ENCODE results near the gene GALM. TPM values are rescaled to one million over a fixed set of nuclear protein-coding genes. Genes with fewer than 3 reads are reported as not detected.

The GALM gene
- total RNA-seq, 1 experiment from 2014 or later: 10.0 TPM

GRCh38 chr2:38666556-38666910 lies 619 bp downstream of the GALM start:
- H2AFZ ChIP-seq (ENCODE audit: low read length): no peak overlapping the region
- H3K36me3 Mint-ChIP-seq (ENCODE audit: insufficient read depth in 1 of 3, low read depth in 3 of 3): no peaks in the 10 kb centered on the region

More at GRCh38 chr2:38666556-38666910, 619 bp downstream of the GALM start:
- no peaks in the 10 kb centered on the region for H4K20me1 ChIP-seq (ENCODE audit: control insufficient read depth, insufficient read depth, insufficient read length)
- no peak overlapping the region for H4K91ac ChIP-seq (ENCODE audit: insufficient read length, low read depth, low read length)
- no peaks in the 10 kb centered on the region for H3K27me3 ChIP-seq (ENCODE audit: insufficient read depth, low read length)
- no peak overlapping the region for H2BK5ac ChIP-seq (ENCODE audit: insufficient read length, low read length)
- no peak overlapping the region for H3K4ac ChIP-seq (ENCODE audit: low read depth, low read length)
- H2BK120ac ChIP-seq (ENCODE audit: low read depth, low read length, poor library complexity, severe bottlenecking): no peak overlapping the region
- no peaks in the 10 kb centered on the region for H3K79me1 ChIP-seq (ENCODE audit: insufficient read depth, low read depth, low read length, poor library complexity, severe bottlenecking)
- peaks cover 9% of the 10 kb centered on the region for H3K23me2 ChIP-seq (ENCODE audit: insufficient read length, low read depth, low read length, poor library complexity, severe bottlenecking)
- Mint-ChIP-seq H3K27ac (no peak overlapping the region), H3K4me3 (peak overlapping the region; percentile 88 to 93), H3K9me3 (no peaks in the 10 kb centered on the region), H3K27me3 (ENCODE audit: low read depth) (no peaks in the 10 kb centered on the region), H3K4me1 (peaks cover 24 to 26% of the 10 kb centered on the region in 2 experiments)
- no peak overlapping the region for H3K27ac ChIP-seq (ENCODE audit: insufficient read length, low read depth, low read length)
- no peak overlapping the region for H4K8ac ChIP-seq (replicated peaks; ENCODE audit: insufficient read length, low read depth, low read length)
- no peak overlapping the region for H2BK20ac ChIP-seq (ENCODE audit: low read depth, low read length, poor library complexity, severe bottlenecking)
- H3T11ph ChIP-seq (ENCODE audit: low read length): no peak overlapping the region
- H3K4me2 ChIP-seq (ENCODE audit: insufficient read depth, insufficient read length, low read length): peak overlapping the region; percentile 86
- H2BK15ac ChIP-seq (ENCODE audit: low read depth, low read length): no peak overlapping the region
- DNase-seq: no peak
- no peak overlapping the region for H3K56ac ChIP-seq (ENCODE audit: insufficient read length, low read depth, low read length)
- no peaks in the 10 kb centered on the region for H3K9me3 ChIP-seq (ENCODE audit: control insufficient read depth, low read depth, low read length)
- H3K79me2 ChIP-seq (ENCODE audit: insufficient read depth, low read length): no peaks in the 10 kb centered on the region
- no peak overlapping the region for H3K23ac ChIP-seq (ENCODE audit: insufficient read length, low read depth, low read length)
- peak overlapping the region; percentile 76 for H3K9ac ChIP-seq (ENCODE audit: extremely low read depth, insufficient read length, low read length)
- H3K14ac ChIP-seq (ENCODE audit: insufficient read depth, low read length): no peak overlapping the region
- no peak for TF ChIP-seq CTCF (conservative IDR thresholded peaks at IDR 0.05)
- no peak overlapping the region for H4K5ac ChIP-seq (ENCODE audit: insufficient read length, low read depth, low read length)
- H2BK12ac ChIP-seq (ENCODE audit: insufficient read length, low read depth, low read length): no peak overlapping the region
- no CpG with 5 or more reads among the region's 4 CpGs for WGBS (ENCODE audit: extremely low coverage, insufficient read length, low lambda C conversion rate)
- no peak overlapping the region for H2AK5ac ChIP-seq (ENCODE audit: insufficient read length, low read length)
- no peak overlapping the region for H3K18ac ChIP-seq (ENCODE audit: insufficient read length, low read depth, low read length)
- H3K4me1 ChIP-seq (ENCODE audit: insufficient read depth, low read length): no peaks in the 10 kb centered on the region; the same call in 1 of the 2 replicates

Data from H9 (cell line).